GM19372 (cell line): ENCODE data around the gene ZDHHC21.

Experiments used
- ATAC-seq: cut with Tn5 transposase; IDR thresholded peaks from one replicate; pipeline ENCODE4 v1.9.1; 2021; ENCODE audit warnings: mild to moderate bottlenecking, low read depth, moderate library complexity; ENCODE audit not compliant: unreplicated experiment

The ZDHHC21 gene

GRCh38 chr9:14618836-14619420 is 74.3 kb downstream of the ZDHHC21 start:
- ATAC-seq, result no peak

GRCh38 chr9:14616188-14616982 is 76.8 kb downstream of the ZDHHC21 start:
- ATAC-seq, result peak; percentile 90

GRCh38 chr9:14608540-14608939 is 84.7 kb downstream of the ZDHHC21 start:
- ATAC-seq, result no peak

- no peak for ATAC-seq
Measured at GRCh38 chr9:14597171-14597799, 95.9 kb downstream of the ZDHHC21 start.

GRCh38 chr9:14593406-14593805 is 99.8 kb downstream of the ZDHHC21 start:
- ATAC-seq, result no peak

GRCh38 chr9:14591411-14591810 is 101.8 kb downstream of the ZDHHC21 start:
- no peak for ATAC-seq

- ATAC-seq, result peak; percentile 96
Measured at GRCh38 chr9:14585730-14586473, 107.3 kb downstream of the ZDHHC21 start.

- no peak for ATAC-seq
Measured at GRCh38 chr9:14584571-14584970, 108.7 kb downstream of the ZDHHC21 start.

- no peak for ATAC-seq
Measured at GRCh38 chr9:14578030-14578429, 115.2 kb downstream of the ZDHHC21 start.

- ATAC-seq, result no peak
Measured at GRCh38 chr9:14574173-14574572, 119.1 kb downstream of the ZDHHC21 start.

GRCh38 chr9:14573319-14573718 is 119.9 kb downstream of the ZDHHC21 start:
- no peak for ATAC-seq

GRCh38 chr9:14565352-14566016 is 127.7 kb downstream of the ZDHHC21 start:
- no peak for ATAC-seq

- ATAC-seq, result no peak
Measured at GRCh38 chr9:14563902-14564624, 129.2 kb downstream of the ZDHHC21 start.

- ATAC-seq, result no peak
Measured at GRCh38 chr9:14561929-14562405, 131.3 kb downstream of the ZDHHC21 start.
